Measurements from ENCODE around the gene GATA3.

- no peak for TF ChIP-seq PATZ1 (CRISPR knock-in tag; IDR thresholded peaks at IDR 0.05; ENCODE audit: borderline replicate concordance)
- TF ChIP-seq POU6F1 (CRISPR knock-in tag; IDR thresholded peaks at IDR 0.05; ENCODE audit: borderline replicate concordance, low read depth), result no peak
- TF ChIP-seq GLIS3 (CRISPR knock-in tag; IDR thresholded peaks at IDR 0.05), result no peak
- TF ChIP-seq ARNTL (CRISPR knock-in tag; IDR thresholded peaks at IDR 0.05; ENCODE audit: borderline replicate concordance, low read depth), result no peak
- TF ChIP-seq CREB5 (CRISPR knock-in tag; IDR thresholded peaks at IDR 0.05; ENCODE audit: low read depth), result no peak
Measured at GRCh38 chr10:8037199-8037801, 17.2 kb upstream of the GATA3 start.

Data from SK-N-SH treated with all-trans-retinoic acid at 6 μM for 48 hours (cell line).